HG02759 (cell line): ENCODE measurements around the gene PACSIN3.
A peak's percentile ranks its signal among the peaks of the same experiment; 100 is the strongest.
"Not testable (repeated sequence)": the region's sequence is repeated elsewhere in the genome, so short reads cannot be mapped to it uniquely, and the experiment has no call there.

Source experiments
- ATAC-seq: cut with Tn5 transposase; IDR thresholded peaks from one replicate; pipeline ENCODE4 v1.9.1; 2021; ENCODE audit warnings: mild to moderate bottlenecking, moderate library complexity; ENCODE audit not compliant: unreplicated experiment

Gene PACSIN3

GRCh38 chr11:47186076-47186699 is at the start of gene PACSIN3:
TSS of gene PACSIN3 (minus strand) at chr11:47186434. CDS start at chr11:47182727, 3,707 bp downstream.
- ATAC-seq: peak; percentile 68

- no peak for ATAC-seq
Measured at GRCh38 chr11:47235163-47235562, 48.9 kb upstream of the PACSIN3 start.

- no peak for ATAC-seq
Measured at GRCh38 chr11:47234669-47235100, 48.5 kb upstream of the PACSIN3 start.

- no peak for ATAC-seq
Measured at GRCh38 chr11:47233989-47234668, 47.9 kb upstream of the PACSIN3 start.

GRCh38 chr11:47233051-47233450 is 46.8 kb upstream of the PACSIN3 start:
- no peak for ATAC-seq

- ATAC-seq: no peak
Measured at GRCh38 chr11:47229161-47229560, 42.9 kb upstream of the PACSIN3 start.

GRCh38 chr11:47225552-47226400 is 39.5 kb upstream of the PACSIN3 start:
- ATAC-seq: peak; percentile 94

GRCh38 chr11:47222696-47223095 is 36.5 kb upstream of the PACSIN3 start:
- ATAC-seq: no peak

GRCh38 chr11:47220401-47220821 is 34.2 kb upstream of the PACSIN3 start:
- no peak for ATAC-seq

- ATAC-seq: peak; percentile 34
Measured at GRCh38 chr11:47216121-47216798, 30.0 kb upstream of the PACSIN3 start.

- ATAC-seq: no peak
Measured at GRCh38 chr11:47215366-47215910, 29.2 kb upstream of the PACSIN3 start.

GRCh38 chr11:47213950-47214565 is 27.8 kb upstream of the PACSIN3 start:
- ATAC-seq: peak; percentile 62

GRCh38 chr11:47212938-47213337 is 26.7 kb upstream of the PACSIN3 start:
- ATAC-seq: no peak

GRCh38 chr11:47208628-47209027 is 22.4 kb upstream of the PACSIN3 start:
- ATAC-seq: no peak

GRCh38 chr11:47208008-47208552 is 21.8 kb upstream of the PACSIN3 start:
- ATAC-seq: not testable (repeated sequence)

GRCh38 chr11:47207459-47207858 is 21.2 kb upstream of the PACSIN3 start:
- ATAC-seq: no peak

- ATAC-seq: not testable (repeated sequence)
Measured at GRCh38 chr11:47206577-47206976, 20.3 kb upstream of the PACSIN3 start.

GRCh38 chr11:47204637-47204989 is 18.4 kb upstream of the PACSIN3 start:
- no peak for ATAC-seq

GRCh38 chr11:47202576-47202975 is 16.3 kb upstream of the PACSIN3 start:
- ATAC-seq: no peak

GRCh38 chr11:47201015-47201414 is 14.8 kb upstream of the PACSIN3 start:
- ATAC-seq: no peak
